Body of pancreas (tissue), 4 donors: Measurements from ENCODE around the gene AP1S2. TPM values are rescaled to one million over a fixed set of nuclear protein-coding genes. Genes with fewer than 3 reads are reported as not detected.
A peak's percentile ranks its signal among the peaks of the same experiment; 100 is the strongest.

Experiments used
- ATAC-seq: fragments of 150-250 bp; one replicate; pipeline ENCODE4 v1.9.1; 2016
- DNase-seq, 4 donors: peaks; one replicate each; pipeline ENCODE4 v3.0.0-alpha.2; 2019
- H3K27ac ChIP-seq, 4 donors: fragments of 200-600 bp; sonication (generic); 1 replicate in 3 of 4; 2 replicates in 1 of 4; pipeline versions ENCODE4 v1.5.1 to v1.6.1; 2016 to 2019; ENCODE audit warnings: mild to moderate bottlenecking in 1 of 4, mixed read lengths in 1 of 4, moderate library complexity in 1 of 4
- H3K27me3 ChIP-seq, 2 donors: fragments of 200-600 bp; sonication (generic); one replicate each; pipeline ENCODE4 v1.6.0; 2016; ENCODE audit warnings: mild to moderate bottlenecking in 1 of 2
- H3K36me3 ChIP-seq, 2 donors: fragments of 200-600 bp; sonication (generic); replicated peaks in 1 of 2; 2 replicates each; pipeline ENCODE4 v1.5.1; 2016; ENCODE audit warnings: low read depth in 2 of 2; ENCODE audit not compliant: insufficient read depth in 1 of 2
- H3K4me1 ChIP-seq: fragments of 200-600 bp; sonication (generic); one replicate; pipeline ENCODE4 v1.6.0; 2016
- H3K4me3 ChIP-seq, 2 donors: fragments of 200-600 bp; sonication (generic); 1 replicate in 1 of 2; 2 replicates in 1 of 2; pipeline ENCODE4 v1.5.1; 2016 to 2019
- H3K9me3 ChIP-seq, 3 donors: fragments of 200-600 bp; sonication (generic); 1 replicate in 2 of 3; 2 replicates in 1 of 3; pipeline ENCODE4 v1.5.1; 2016
- CTCF ChIP-seq, 7 experiments: fragments of 450-650 bp in 4 of 7; fragments of 200-600 bp in 3 of 7; sonication (generic) in 3 of 7; IDR thresholded peaks; one replicate each; pipeline ENCODE4 v1.5.1; 2016 to 2019; ENCODE audit warnings: antibody characterized with exemption in 7 of 7
- POLR2A ChIP-seq, 3 donors: fragments of 450-650 bp; IDR thresholded peaks; one replicate each; pipeline ENCODE4 v1.6.1; 2016; ENCODE audit warnings: antibody characterized with exemption in 3 of 3, mild to moderate bottlenecking in 2 of 3
- WGBS, 2 donors: methylation state at CpG; one replicate each; pipeline ENCODE4 v1.1.5; 2017; 5-methylcytosine and 5-hydroxymethylcytosine counted together
- intact Hi-C: fragments of 100-400 bp; cut with DNase I; formaldehyde crosslinking; loops from one replicate; pipeline ENCODE4 v1.15.1; 2023
- total RNA-seq, 2 donors: library from RNA; depleted of rRNA; stranded (reverse); fragments of >200 nt; gene quantifications; one replicate each; pipeline ENCODE4 v1.1.0, GENCODE V29; 2016

The AP1S2 gene
- total RNA-seq, 2 donors from 2014 or later = 7.6 to 11.7 TPM

GRCh38 chrX:15808254-15808653 is 46.4 kb downstream of the AP1S2 start:
- Histone ChIP-seq H3K27ac (no peak overlapping the region), H3K27me3 (no peaks in the 10 kb centered on the region), H3K36me3 (no peaks in the 10 kb centered on the region), H3K4me1 (no peaks in the 10 kb centered on the region), H3K4me3 (no peak overlapping the region), H3K9me3 (no peaks in the 10 kb centered on the region)
- TF ChIP-seq POLR2A (IDR thresholded peaks at IDR 0.05) (no peak), CTCF (IDR thresholded peaks at IDR 0.05) (no peak)
- DNase-seq (no peak), ATAC-seq (no peak)
- 93 to 98% methylated on average over 3 to 4 of the region's 4 CpGs for WGBS, 2 donors
- intact Hi-C loops = no loop called here

GRCh38 chrX:15804563-15804962 is 50.0 kb downstream of the AP1S2 start:
- H3K36me3 ChIP-seq = no peaks in the 10 kb centered on the region
- no peaks in the 10 kb centered on the region for H3K4me1 ChIP-seq
- DNase-seq (no peak), ATAC-seq (no peak)
- no peaks in the 10 kb centered on the region for H3K9me3 ChIP-seq
- H3K27me3 ChIP-seq = no peaks in the 10 kb centered on the region
- no peak for TF ChIP-seq CTCF (IDR thresholded peaks at IDR 0.05)
- no peak for TF ChIP-seq POLR2A (IDR thresholded peaks at IDR 0.05)
- H3K4me3 ChIP-seq = no peak overlapping the region
- peak overlapping the region in 1 of 4 donors; percentile 41 for H3K27ac ChIP-seq
- intact Hi-C loops = no loop called here

- no peak for DNase-seq
- intact Hi-C loops = no loop called here
- no peak overlapping the region for H3K27ac ChIP-seq
- ATAC-seq = no peak
- TF ChIP-seq CTCF (IDR thresholded peaks at IDR 0.05) (no peak), POLR2A (IDR thresholded peaks at IDR 0.05) (no peak)
- no peaks in the 10 kb centered on the region for H3K9me3 ChIP-seq
- H3K4me3 ChIP-seq = no peak overlapping the region
- H3K36me3 ChIP-seq = no peaks in the 10 kb centered on the region
- H3K27me3 ChIP-seq = no peaks in the 10 kb centered on the region
- no peaks in the 10 kb centered on the region for H3K4me1 ChIP-seq
- WGBS, 2 donors = 85 to 94% methylated on average over 4 of the region's 4 CpGs
These were observed 56.9 kb downstream of the AP1S2 start for GRCh38 chrX:15797707-15798106.

- Histone ChIP-seq H3K4me1 (peaks cover 8% of the 10 kb centered on the region), H3K4me3 (peak overlapping the region; percentile 72 to 75), H3K36me3 (no peaks in the 10 kb centered on the region), H3K27ac (peak overlapping the region; percentile 60 to 85 (median 74)), H3K27me3 (no peaks in the 10 kb centered on the region), H3K9me3 (no peaks in the 10 kb centered on the region)
- DNase-seq (peak in 1 of 4 donors; percentile 2), ATAC-seq (peak; percentile 34)
- intact Hi-C loops = no loop called here
- no peak for TF ChIP-seq POLR2A (IDR thresholded peaks at IDR 0.05)
- no peak for TF ChIP-seq CTCF (IDR thresholded peaks at IDR 0.05)
- 0% methylated on average over 12 to 14 of the region's 15 CpGs for WGBS, 2 donors
These were observed 63.8 kb downstream of the AP1S2 start for GRCh38 chrX:15790769-15791290.
